ENCODE results near the gene NDUFB5. TPM values are rescaled to one million over a fixed set of nuclear protein-coding genes. Genes with fewer than 3 reads are reported as not detected.

NDUFB5 gene
- total RNA-seq (2021; ENCODE audit: unreplicated experiment) = 116 TPM
- polyA plus RNA-seq (2012) = 33.6 and 44.2 TPM in 2 replicates
- Bru-seq, nascent RNA = percentile 82 among the genes with signal in this experiment
- BruChase-seq, experiment 1, labeled RNA remaining after a 6-hour chase = percentile 84 among the genes with signal in this experiment
- percentile 78 among the genes with signal in this experiment for BruChase-seq, experiment 2, labeled RNA remaining after a 2-hour chase
- long read RNA-seq, full-length matches to known transcripts = 37 of 50 reads
- long read RNA-seq, partial matches to known transcripts = 6 of 50 reads
- long read RNA-seq, other reads (novel, unspliced or antisense) = 7 of 50 reads

GRCh38 chr3:179604321-179605078, at the start of gene NDUFB5, which contains the start of gene MRPL47:
Gene NDUFB5, plus strand, starts transcription at chr3:179604794. Its CDS starts 22 bp downstream, at chr3:179604816.
Gene MRPL47, minus strand, starts transcription at chr3:179604638. Its CDS starts 14 bp downstream, at chr3:179604624.
- DNase-seq (ENCODE audit: low read depth, low spot score) (peak; percentile 91), ATAC-seq (peak; percentile 99)
- H2AFZ ChIP-seq (ENCODE audit: low read depth, low read length, poor library complexity, severe bottlenecking) = peak within 1 kb of the TSS; percentile 80
- H3K9me3 ChIP-seq (ENCODE audit: control insufficient read depth in 1 of 2, insufficient read depth in 1 of 2, low read depth in 1 of 2, low read length in 2 of 2) = no peaks in the 10 kb centered on the region
- peak within 1 kb of the TSS; percentile 76 to 87 for H3K4me3 ChIP-seq (replicated peaks in 1 of 2; ENCODE audit: low read depth in 1 of 2, low read length in 2 of 2)
- H3K9me2 ChIP-seq (ENCODE audit: insufficient read depth) = no peaks in the 10 kb centered on the region
- peak within 1 kb of the TSS; percentile 69 for H3K27ac ChIP-seq (ENCODE audit: low read depth, low read length)
- H4K20me1 ChIP-seq (ENCODE audit: insufficient read depth) = no peaks in the 10 kb centered on the region
- H3K4me2 ChIP-seq (ENCODE audit: low read length) = peak within 1 kb of the TSS; percentile 79
- ChIA-PET RAD21 (ENCODE audit: low non-redundant PET in 1 of 2, low total read pairs in 2 of 2, uncharacterized antibody in 2 of 2, unreplicated experiment in 2 of 2) (no interaction called here), CTCF (interaction anchor here (1.1 kb wide), 1 partner anchor 45 kb away, joined by 7 read pairs; no protein-coding TSS in a partner anchor), POLR2A (no interaction called here)
- peaks cover 5 to 8% of the 10 kb centered on the region in 2 experiments; a peak in 3 of 4 replicates for H3K4me1 ChIP-seq (ENCODE audit: control insufficient read depth in 1 of 2, insufficient read depth in 2 of 2, low read length in 2 of 2)
- intact Hi-C loops (cut with micrococcal nuclease) = loop anchor here (2.0 kb wide), 1 partner anchor 456 kb away; the partner anchor contains the start of gene PIK3CA
- peaks cover 10 to 18% of the 10 kb centered on the region in 2 experiments; a peak in 3 of 4 replicates for H3K36me3 ChIP-seq (ENCODE audit: control insufficient read depth in 1 of 2, insufficient read depth in 2 of 2, low read length in 2 of 2)
- BruUV-seq (replicated peaks) = no TSS peak
- H3K79me2 ChIP-seq (ENCODE audit: insufficient read depth, low read length) = peaks cover 82% of the 10 kb centered on the region
- H3K27me3 ChIP-seq (ENCODE audit: insufficient read depth, low read length) = no peaks in the 10 kb centered on the region
- peak within 1 kb of the TSS; percentile 97 for H3K9ac ChIP-seq (ENCODE audit: low read length)
- TF ChIP-seq EGR1 (IDR thresholded peaks at IDR 0.05; ENCODE audit: low read depth) (peak; percentile 92), CTCF (IDR thresholded peaks at IDR 0.05 in 2 of 3, conservative IDR thresholded peaks at IDR 0.05 in 1 of 3; ENCODE audit: borderline replicate concordance in 1 of 3, insufficient read depth in 1 of 3, low read depth in 2 of 3, low read length in 2 of 3) (no peak), YY1 (IDR thresholded peaks at IDR 0.05; ENCODE audit: extremely low read depth, insufficient replicate concordance, low read depth, low read length) (peak; percentile 100), SRF (IDR thresholded peaks at IDR 0.05; ENCODE audit: low read depth) (no peak; the same call in 1 of the 2 replicates), EZH2phosphoT487 (IDR thresholded peaks at IDR 0.05; ENCODE audit: borderline replicate concordance) (no peak), FOSL1 (IDR thresholded peaks at IDR 0.05; ENCODE audit: low read depth) (no peak), ZBTB33 (IDR thresholded peaks at IDR 0.05; ENCODE audit: extremely low read depth, insufficient replicate concordance, low read length) (peak; percentile 31), CEBPB (IDR thresholded peaks at IDR 0.05; ENCODE audit: low read depth) (no peak), REST (IDR thresholded peaks at IDR 0.05; ENCODE audit: low read depth) (no peak), SP1 (IDR thresholded peaks at IDR 0.05; ENCODE audit: low read depth) (peak; percentile 88), ZNF274 (IDR thresholded peaks at IDR 0.05; ENCODE audit: low read depth, low read length) (no peak), RAD21 (IDR thresholded peaks at IDR 0.05; ENCODE audit: low read depth) (no peak; the same call in 1 of the 2 replicates), TCF7L2 (IDR thresholded peaks at IDR 0.05; ENCODE audit: borderline replicate concordance, extremely low read depth, insufficient read depth, insufficient read length) (peak; percentile 86), CBX3 (IDR thresholded peaks at IDR 0.05; ENCODE audit: low read depth) (peak; percentile 90), ELF1 (IDR thresholded peaks at IDR 0.05; ENCODE audit: borderline replicate concordance, low read depth) (peak; percentile 69), ZFX (IDR thresholded peaks at IDR 0.05) (peak; percentile 34; the same call in 1 of the 2 replicates)
